Neural cell (in vitro differentiated cells): Measurements from ENCODE around the gene GRIK2. TPM values are rescaled to one million over a fixed set of nuclear protein-coding genes. Genes with fewer than 3 reads are reported as not detected.

ENCODE experiments used
- H2AFZ ChIP-seq: fragments of 200-600, 300-800 bp; sonication (generic), shearing (Covaris generic); 2 replicates; pipeline ENCODE4 v1.6.0; 2014; ENCODE audit warnings: low read depth, mild to moderate bottlenecking, antibody characterized with exemption, low read length, moderate library complexity
- H3F3A ChIP-seq: fragments of 200-600 bp; shearing (Covaris generic); 2 replicates; pipeline ENCODE4 v1.6.1; 2016; ENCODE audit warnings: mild to moderate bottlenecking, moderate library complexity, mixed read lengths, antibody characterized with exemption, low read length; ENCODE audit not compliant: insufficient read depth, poor library complexity, severe bottlenecking
- H3K27ac ChIP-seq: fragments of 200-600, 300-800 bp; sonication (generic), shearing (Covaris generic); 2 replicates; pipeline ENCODE4 v1.5.1; 2014; ENCODE audit warnings: mild to moderate bottlenecking, low read length, moderate library complexity
- H3K27me3 ChIP-seq: fragments of 300-800, 200-600 bp; sonication (generic), shearing (Covaris generic); 2 replicates; pipeline ENCODE4 v1.6.0; 2014; ENCODE audit warnings: mild to moderate bottlenecking, low read depth, low read length, moderate library complexity; ENCODE audit not compliant: insufficient read depth
- H3K36me3 ChIP-seq: fragments of 300-800, 200-600 bp; sonication (generic), shearing (Covaris generic); 2 replicates; pipeline ENCODE4 v1.5.1; 2014; ENCODE audit warnings: mild to moderate bottlenecking, antibody characterized with exemption, low read length, moderate library complexity; ENCODE audit not compliant: insufficient read depth
- H3K4me2 ChIP-seq: fragments of 300-800, 200-600 bp; sonication (generic), shearing (Covaris generic); 2 replicates; pipeline ENCODE4 v1.6.0; 2014; ENCODE audit warnings: mild to moderate bottlenecking, low read length
- H3K4me3 ChIP-seq: fragments of 300-800, 200-600 bp; sonication (generic), shearing (Covaris generic); 2 replicates; pipeline ENCODE4 v1.5.1; 2014; ENCODE audit warnings: mild to moderate bottlenecking, low read length, moderate library complexity
- H3K79me2 ChIP-seq: fragments of 200-600 bp; shearing (Covaris generic); replicated peaks from 2 replicates; pipeline ENCODE4 v1.6.0; 2014; ENCODE audit warnings: mild to moderate bottlenecking, low read length, moderate library complexity; ENCODE audit not compliant: insufficient read depth
- H3K9ac ChIP-seq: fragments of 300-800, 200-600 bp; sonication (generic), shearing (Covaris generic); 2 replicates; pipeline ENCODE4 v1.6.1; 2016; ENCODE audit warnings: mild to moderate bottlenecking, low read length, mixed read lengths
- H3K9me2 ChIP-seq: fragments of 200-600 bp; shearing (Covaris generic); 2 replicates; pipeline ENCODE4 v1.6.1; 2016; ENCODE audit warnings: mild to moderate bottlenecking, low read length, mixed read lengths; ENCODE audit not compliant: insufficient read depth
- H3K9me3 ChIP-seq: fragments of 200-600, 300-800 bp; sonication (generic), shearing (Covaris generic); 2 replicates; pipeline ENCODE4 v1.6.1; 2016; ENCODE audit warnings: mild to moderate bottlenecking, mixed run types, low read length, moderate library complexity, mixed read lengths
- H4K20me1 ChIP-seq: fragments of 200-600 bp; shearing (Covaris generic); 2 replicates; pipeline ENCODE4 v1.6.1; 2016; ENCODE audit warnings: mild to moderate bottlenecking, mixed run types; ENCODE audit not compliant: insufficient read depth
- EP300 ChIP-seq: fragments of 450-650 bp; conservative IDR thresholded peaks from 2 replicates; pipeline ENCODE4 v1.6.1; 2014; ENCODE audit warnings: antibody characterized with exemption, mild to moderate bottlenecking, moderate library complexity; ENCODE audit not compliant: poor library complexity, severe bottlenecking
- EZH2 ChIP-seq: fragments of 200-600, 300-800 bp; shearing (Covaris generic), sonication (generic); IDR thresholded peaks from 2 replicates; pipeline ENCODE4 v1.6.1; 2014; ENCODE audit warnings: antibody characterized with exemption, low read length, borderline replicate concordance, mild to moderate bottlenecking; ENCODE audit not compliant: insufficient read depth, poor library complexity, severe bottlenecking
- MXI1 ChIP-seq: fragments of 450-650 bp; conservative IDR thresholded peaks from 2 replicates; pipeline ENCODE4 v1.6.1; 2014; ENCODE audit warnings: antibody characterized with exemption, mild to moderate bottlenecking; ENCODE audit not compliant: poor library complexity, severe bottlenecking
- POLR2AphosphoS5 ChIP-seq: IDR thresholded peaks from 2 replicates; pipeline ENCODE4 v1.6.1; 2012
- RAD21 ChIP-seq: fragments of 450-650 bp; conservative IDR thresholded peaks from 2 replicates; pipeline ENCODE4 v1.6.1; 2014; ENCODE audit warnings: antibody characterized with exemption, mild to moderate bottlenecking, moderate library complexity
- SMC3 ChIP-seq: fragments of 450-650 bp; conservative IDR thresholded peaks from 2 replicates; pipeline ENCODE4 v1.6.1; 2014; ENCODE audit warnings: antibody characterized with exemption, mild to moderate bottlenecking, moderate library complexity; ENCODE audit not compliant: poor library complexity
- TAF1 ChIP-seq: IDR thresholded peaks from 2 replicates; pipeline ENCODE4 v1.6.1; 2012; ENCODE audit warnings: low read depth
- polyA plus RNA-seq: library from polyadenylated mRNA; depleted of rRNA; stranded (reverse); fragments of >200 nt; gene quantifications from 2 replicates; pipeline ENCODE4 v1.2.3, GENCODE V29; 2014
- TF ChIP-seq, protein P1 (sequence below): IDR thresholded peaks from 2 replicates; pipeline ENCODE4 v1.6.1; 2012; ENCODE audit warnings: borderline replicate concordance
- TF ChIP-seq, protein P2 (sequence below): fragments of 450-650 bp; IDR thresholded peaks from 2 replicates; pipeline ENCODE4 v1.5.1; 2014; ENCODE audit warnings: antibody characterized with exemption, mild to moderate bottlenecking, moderate library complexity; ENCODE audit not compliant: poor library complexity, severe bottlenecking

GRIK2 gene
- polyA plus RNA-seq, 1 donor from 2014 or later = 106 TPM

DNA sequence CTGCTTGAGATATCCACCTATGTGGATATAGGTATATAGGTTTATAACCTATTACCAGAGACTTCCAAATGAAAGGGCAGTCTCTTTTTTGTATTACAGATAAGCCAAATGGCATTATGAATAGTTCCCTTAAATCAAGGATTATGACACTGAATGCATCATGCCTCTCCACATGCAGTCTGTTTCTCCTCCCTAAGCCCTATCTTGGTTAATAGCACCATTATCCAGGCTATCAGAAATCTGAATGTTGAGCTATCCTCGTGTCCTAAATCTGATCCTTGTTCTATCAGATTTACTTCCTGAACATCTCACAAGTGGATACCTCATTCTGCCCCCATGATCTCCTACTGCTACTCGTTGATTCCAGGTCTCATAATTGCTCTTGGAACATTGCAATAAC, 138.0 kb downstream of the GRIK2 start:
- H3K36me3 ChIP-seq = no peaks in the 10 kb centered on the region
- H3K27ac ChIP-seq = no peak overlapping the region
- no peak overlapping the region for H3K4me2 ChIP-seq
- no peak overlapping the region for H2AFZ ChIP-seq
- H3K9me2 ChIP-seq = no peaks in the 10 kb centered on the region
- no peaks in the 10 kb centered on the region for H4K20me1 ChIP-seq
- H3K27me3 ChIP-seq = no peaks in the 10 kb centered on the region
- no peak overlapping the region for H3K9ac ChIP-seq
- no peaks in the 10 kb centered on the region for H3K9me3 ChIP-seq
- no peak for TF ChIP-seq EP300
- H3K4me3 ChIP-seq = no peak overlapping the region
- H3F3A ChIP-seq = no peaks in the 10 kb centered on the region
- no peaks in the 10 kb centered on the region for H3K79me2 ChIP-seq

DNA sequence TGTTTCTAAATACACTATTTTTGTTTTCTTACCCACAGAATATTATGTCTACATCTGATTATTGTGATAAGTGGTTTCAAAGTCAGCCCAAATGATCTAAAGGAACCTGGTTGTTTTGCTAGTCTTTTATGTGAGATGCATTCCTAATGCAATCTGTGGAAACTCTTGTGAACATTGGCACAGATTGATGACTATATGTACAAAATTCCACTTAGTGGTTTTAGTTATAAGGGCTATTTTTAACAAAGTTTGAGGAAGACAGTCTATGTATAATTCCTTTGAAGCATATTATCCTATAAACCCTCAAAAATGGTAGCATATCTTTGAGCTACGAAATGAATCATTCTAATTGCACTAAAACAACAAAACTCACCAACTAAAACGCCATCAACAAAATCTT, 140.9 kb downstream of the GRIK2 start:
- H3K36me3 ChIP-seq = no peaks in the 10 kb centered on the region
- TF ChIP-seq RAD21 = no peak
- no peak overlapping the region for H3K9ac ChIP-seq
- H3K27me3 ChIP-seq = no peaks in the 10 kb centered on the region
- no peaks in the 10 kb centered on the region for H3F3A ChIP-seq
- H3K4me3 ChIP-seq = no peak overlapping the region
- no peaks in the 10 kb centered on the region for H3K79me2 ChIP-seq
- no peaks in the 10 kb centered on the region for H4K20me1 ChIP-seq
- H3K4me2 ChIP-seq = no peak overlapping the region
- H2AFZ ChIP-seq = no peak overlapping the region
- H3K27ac ChIP-seq = no peak overlapping the region
- H3K9me3 ChIP-seq = no peaks in the 10 kb centered on the region
- no peaks in the 10 kb centered on the region for H3K9me2 ChIP-seq

DNA sequence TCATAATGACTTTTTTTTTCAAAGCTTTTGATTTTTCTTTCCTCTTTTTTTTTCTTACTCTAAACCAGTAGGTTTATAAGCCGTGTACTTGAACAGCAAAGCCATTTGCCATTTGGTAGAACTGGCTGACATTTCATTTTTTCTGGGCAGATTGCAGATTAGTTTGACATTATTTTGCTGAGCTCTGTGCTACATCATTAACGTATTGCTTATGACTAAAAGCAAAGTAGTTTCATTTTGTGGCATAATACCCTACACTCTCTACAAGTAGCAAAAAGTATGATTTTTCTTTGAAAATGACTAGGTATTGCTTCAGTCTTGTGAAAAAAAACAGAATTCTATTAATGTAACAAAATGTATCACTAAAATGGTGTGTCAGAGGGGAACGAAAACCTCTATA, 141.3 kb downstream of the GRIK2 start:
- no peaks in the 10 kb centered on the region for H3K9me3 ChIP-seq
- H3F3A ChIP-seq = no peaks in the 10 kb centered on the region
- H3K4me3 ChIP-seq = no peak overlapping the region
- no peaks in the 10 kb centered on the region for H3K36me3 ChIP-seq
- no peak overlapping the region for H3K9ac ChIP-seq
- no peak overlapping the region for H3K27ac ChIP-seq
- no peaks in the 10 kb centered on the region for H3K9me2 ChIP-seq
- no peak overlapping the region for H3K4me2 ChIP-seq
- H3K79me2 ChIP-seq = no peaks in the 10 kb centered on the region
- H4K20me1 ChIP-seq = no peaks in the 10 kb centered on the region
- TF ChIP-seq POLR2AphosphoS5 = no peak
- no peaks in the 10 kb centered on the region for H3K27me3 ChIP-seq
- no peak overlapping the region for H2AFZ ChIP-seq

DNA sequence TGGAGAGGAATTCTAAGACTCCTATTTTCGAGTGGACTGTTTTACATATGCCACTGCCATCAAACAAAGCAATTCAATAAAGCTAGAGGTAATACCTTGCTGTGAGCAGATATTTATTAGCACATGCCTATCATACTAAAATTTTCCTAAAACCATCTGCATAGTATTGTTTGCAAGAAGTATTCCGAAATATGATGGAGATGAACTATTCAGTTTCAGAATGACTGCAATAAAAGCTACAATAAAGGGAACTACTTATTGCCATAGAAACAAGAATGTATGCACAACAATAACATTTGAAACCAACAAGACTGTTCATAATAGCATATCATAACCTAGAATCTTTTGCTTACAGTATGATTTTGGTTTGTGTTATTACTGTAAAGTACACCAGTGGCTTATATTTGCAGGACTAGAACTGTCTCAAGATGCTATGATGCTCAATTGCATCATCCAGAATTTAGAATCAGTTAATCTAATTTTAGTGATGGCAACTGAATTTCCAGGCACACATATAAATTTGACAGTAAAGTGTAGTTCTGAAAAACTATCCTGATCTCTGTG, 144.3 kb downstream of the GRIK2 start:
- Histone ChIP-seq H4K20me1 (no peaks in the 10 kb centered on the region), H3K27me3 (no peaks in the 10 kb centered on the region), H3K4me2 (no peak overlapping the region), H3K36me3 (no peaks in the 10 kb centered on the region), H3K4me3 (no peak overlapping the region), H3K9ac (no peak overlapping the region), H3K9me3 (no peaks in the 10 kb centered on the region), H2AFZ (no peak overlapping the region), H3K79me2 (no peaks in the 10 kb centered on the region), H3F3A (no peaks in the 10 kb centered on the region), H3K9me2 (no peaks in the 10 kb centered on the region), H3K27ac (no peak overlapping the region)
- no peak for TF ChIP-seq SMC3
- TF ChIP-seq TAF1 = no peak
- TF ChIP-seq RAD21 = no peak
- TF ChIP-seq EP300 = no peak
- TF ChIP-seq EZH2 = no peak
- TF ChIP-seq MXI1 = no peak
- TF ChIP-seq POLR2AphosphoS5 = no peak
- TF ChIP-seq, protein P1, sequence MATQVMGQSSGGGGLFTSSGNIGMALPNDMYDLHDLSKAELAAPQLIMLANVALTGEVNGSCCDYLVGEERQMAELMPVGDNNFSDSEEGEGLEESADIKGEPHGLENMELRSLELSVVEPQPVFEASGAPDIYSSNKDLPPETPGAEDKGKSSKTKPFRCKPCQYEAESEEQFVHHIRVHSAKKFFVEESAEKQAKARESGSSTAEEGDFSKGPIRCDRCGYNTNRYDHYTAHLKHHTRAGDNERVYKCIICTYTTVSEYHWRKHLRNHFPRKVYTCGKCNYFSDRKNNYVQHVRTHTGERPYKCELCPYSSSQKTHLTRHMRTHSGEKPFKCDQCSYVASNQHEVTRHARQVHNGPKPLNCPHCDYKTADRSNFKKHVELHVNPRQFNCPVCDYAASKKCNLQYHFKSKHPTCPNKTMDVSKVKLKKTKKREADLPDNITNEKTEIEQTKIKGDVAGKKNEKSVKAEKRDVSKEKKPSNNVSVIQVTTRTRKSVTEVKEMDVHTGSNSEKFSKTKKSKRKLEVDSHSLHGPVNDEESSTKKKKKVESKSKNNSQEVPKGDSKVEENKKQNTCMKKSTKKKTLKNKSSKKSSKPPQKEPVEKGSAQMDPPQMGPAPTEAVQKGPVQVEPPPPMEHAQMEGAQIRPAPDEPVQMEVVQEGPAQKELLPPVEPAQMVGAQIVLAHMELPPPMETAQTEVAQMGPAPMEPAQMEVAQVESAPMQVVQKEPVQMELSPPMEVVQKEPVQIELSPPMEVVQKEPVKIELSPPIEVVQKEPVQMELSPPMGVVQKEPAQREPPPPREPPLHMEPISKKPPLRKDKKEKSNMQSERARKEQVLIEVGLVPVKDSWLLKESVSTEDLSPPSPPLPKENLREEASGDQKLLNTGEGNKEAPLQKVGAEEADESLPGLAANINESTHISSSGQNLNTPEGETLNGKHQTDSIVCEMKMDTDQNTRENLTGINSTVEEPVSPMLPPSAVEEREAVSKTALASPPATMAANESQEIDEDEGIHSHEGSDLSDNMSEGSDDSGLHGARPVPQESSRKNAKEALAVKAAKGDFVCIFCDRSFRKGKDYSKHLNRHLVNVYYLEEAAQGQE = no peak
- TF ChIP-seq, protein P2, sequence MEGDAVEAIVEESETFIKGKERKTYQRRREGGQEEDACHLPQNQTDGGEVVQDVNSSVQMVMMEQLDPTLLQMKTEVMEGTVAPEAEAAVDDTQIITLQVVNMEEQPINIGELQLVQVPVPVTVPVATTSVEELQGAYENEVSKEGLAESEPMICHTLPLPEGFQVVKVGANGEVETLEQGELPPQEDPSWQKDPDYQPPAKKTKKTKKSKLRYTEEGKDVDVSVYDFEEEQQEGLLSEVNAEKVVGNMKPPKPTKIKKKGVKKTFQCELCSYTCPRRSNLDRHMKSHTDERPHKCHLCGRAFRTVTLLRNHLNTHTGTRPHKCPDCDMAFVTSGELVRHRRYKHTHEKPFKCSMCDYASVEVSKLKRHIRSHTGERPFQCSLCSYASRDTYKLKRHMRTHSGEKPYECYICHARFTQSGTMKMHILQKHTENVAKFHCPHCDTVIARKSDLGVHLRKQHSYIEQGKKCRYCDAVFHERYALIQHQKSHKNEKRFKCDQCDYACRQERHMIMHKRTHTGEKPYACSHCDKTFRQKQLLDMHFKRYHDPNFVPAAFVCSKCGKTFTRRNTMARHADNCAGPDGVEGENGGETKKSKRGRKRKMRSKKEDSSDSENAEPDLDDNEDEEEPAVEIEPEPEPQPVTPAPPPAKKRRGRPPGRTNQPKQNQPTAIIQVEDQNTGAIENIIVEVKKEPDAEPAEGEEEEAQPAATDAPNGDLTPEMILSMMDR = no peak
